Duodenal mucosa (tissue), 2 donors: ENCODE data around the gene CCDC116.
"Not testable (repeated sequence)": the region's sequence is repeated elsewhere in the genome, so short reads cannot be mapped to it uniquely, and the experiment has no call there.

Source experiments
- H3K27ac ChIP-seq: one replicate; pipeline ENCODE4 v1.7.0; 2013; ENCODE audit warnings: low read depth, low read length
- H3K27me3 ChIP-seq, 2 donors: one replicate each; pipeline ENCODE4 v1.7.0; 2013; ENCODE audit warnings: low read length in 2 of 2, control low read depth in 1 of 2; ENCODE audit not compliant: insufficient read depth in 2 of 2, control insufficient read depth in 1 of 2
- H3K36me3 ChIP-seq, 2 donors: one replicate each; pipeline ENCODE4 v1.7.0; 2013; ENCODE audit warnings: low read length in 2 of 2, control low read depth in 1 of 2; ENCODE audit not compliant: insufficient read depth in 2 of 2, control insufficient read depth in 1 of 2
- H3K4me1 ChIP-seq, 2 donors: one replicate each; pipeline ENCODE4 v1.7.0; 2013; ENCODE audit warnings: low read length in 2 of 2, control low read depth in 1 of 2; ENCODE audit not compliant: insufficient read depth in 2 of 2, control insufficient read depth in 1 of 2
- H3K4me3 ChIP-seq, 2 donors: one replicate each; pipeline ENCODE4 v1.7.0; 2013; ENCODE audit warnings: low read length in 2 of 2, low read depth in 1 of 2
- H3K9ac ChIP-seq, 2 donors: one replicate each; pipeline ENCODE4 v1.7.0; 2013; ENCODE audit warnings: low read length in 2 of 2, low read depth in 1 of 2
- H3K9me3 ChIP-seq, 2 donors: one replicate each; pipeline ENCODE4 v1.7.0; 2013; ENCODE audit warnings: low read length in 2 of 2, control low read depth in 1 of 2; ENCODE audit not compliant: control insufficient read depth in 1 of 2

The CCDC116 gene

DNA sequence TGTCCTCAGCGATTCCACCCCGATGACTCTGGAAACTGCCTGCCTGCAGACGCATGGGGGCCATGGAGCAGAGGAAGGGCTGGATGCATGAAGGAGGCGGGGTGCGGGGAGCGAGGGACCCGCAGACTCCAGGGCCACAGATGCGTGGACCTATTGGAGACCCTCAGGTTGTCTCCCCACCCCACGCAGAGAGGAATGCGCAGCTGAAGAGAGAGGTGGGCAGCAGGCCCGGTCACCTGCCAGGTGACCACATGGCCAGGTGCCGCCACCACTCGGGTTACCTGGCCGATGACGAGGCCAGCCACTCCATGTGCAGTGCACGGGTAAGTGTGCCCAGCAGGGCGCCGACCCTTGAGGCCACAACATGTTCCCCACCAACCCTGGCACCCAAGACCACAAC is 371 bp downstream of the CCDC116 start:
- Histone ChIP-seq H3K27ac (no peak overlapping the region), H3K9ac (no peak overlapping the region), H3K27me3 (no peaks in the 10 kb centered on the region), H3K9me3 (no peaks in the 10 kb centered on the region), H3K4me3 (no peak overlapping the region), H3K4me1 (peaks cover 5 to 11% of the 10 kb centered on the region in 2 donors), H3K36me3 (peaks cover 4% of the 10 kb centered on the region in 2 donors)

DNA sequence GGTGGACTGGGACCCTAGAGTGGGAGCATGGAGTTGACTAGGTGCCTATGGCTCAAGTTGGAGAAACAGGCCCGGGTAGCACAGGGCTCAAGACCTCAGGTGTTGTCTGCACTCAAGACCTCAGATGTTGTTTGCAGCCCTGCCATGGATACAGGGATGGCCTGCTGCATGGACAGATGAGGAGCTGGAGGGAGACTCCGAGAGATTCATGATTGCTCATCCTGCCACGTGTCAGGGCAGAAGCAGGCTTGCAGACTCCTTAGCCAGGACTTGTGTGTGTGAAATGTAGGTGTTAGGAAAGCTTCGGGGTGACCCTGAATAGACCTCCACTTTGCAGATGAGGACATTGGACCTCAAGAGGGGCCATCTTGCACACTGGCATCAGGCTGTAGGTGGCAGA is 921 bp downstream of the CCDC116 start:
- Histone ChIP-seq H3K9me3 (no peaks in the 10 kb centered on the region), H3K36me3 (no peaks in the 10 kb centered on the region), H3K4me3 (no peak overlapping the region), H3K27ac (no peak overlapping the region), H3K9ac (no peak overlapping the region), H3K4me1 (peaks cover under 1 to 6% of the 10 kb centered on the region in 2 donors), H3K27me3 (no peaks in the 10 kb centered on the region)

DNA sequence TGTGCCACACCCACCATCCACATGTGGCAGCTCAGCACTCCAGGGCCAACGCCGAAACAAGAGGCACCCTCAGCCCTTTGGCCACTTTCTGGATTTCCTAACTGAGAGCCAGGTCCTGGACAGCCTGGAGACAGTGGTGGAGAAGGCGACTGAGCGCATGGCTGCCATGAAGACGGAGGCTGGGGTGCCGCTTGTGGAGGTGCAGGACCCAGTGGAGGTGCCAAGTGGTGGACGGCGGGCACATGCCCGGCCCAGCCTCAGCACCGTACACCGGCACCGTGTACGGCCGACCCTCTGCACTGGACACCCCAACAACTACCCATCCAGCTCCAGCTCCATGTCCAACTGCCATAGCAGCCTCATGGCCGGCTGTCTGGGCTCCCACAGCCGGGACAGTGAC is 1.5 kb downstream of the CCDC116 start:
- Histone ChIP-seq H3K27ac (no peak overlapping the region), H3K27me3 (no peaks in the 10 kb centered on the region), H3K4me3 (no peak overlapping the region)

DNA sequence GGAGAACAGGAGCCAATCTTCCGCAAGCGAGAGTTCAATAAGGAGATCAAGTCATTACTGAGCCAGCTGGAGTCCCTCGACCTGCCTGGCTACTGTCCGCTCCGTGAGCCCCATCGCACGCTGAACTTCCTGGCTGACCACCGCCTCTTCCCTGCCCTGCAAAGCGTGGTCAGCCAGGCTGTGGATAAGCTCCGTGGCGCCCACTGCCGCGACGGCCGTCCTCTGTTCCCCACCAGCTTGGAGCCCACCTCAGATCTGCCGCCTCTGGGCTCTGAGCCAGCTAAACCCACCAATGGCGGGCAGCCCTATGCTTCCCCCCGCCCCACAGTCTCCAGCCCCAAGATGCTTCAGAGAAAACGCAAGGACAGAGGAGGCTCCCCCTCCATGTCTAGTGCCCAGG is 2.3 kb downstream of the CCDC116 start:
- no peaks in the 10 kb centered on the region for H3K9me3 ChIP-seq
- no peaks in the 10 kb centered on the region for H3K36me3 ChIP-seq
- no peaks in the 10 kb centered on the region for H3K4me1 ChIP-seq
- no peaks in the 10 kb centered on the region for H3K27me3 ChIP-seq
- no peak overlapping the region for H3K9ac ChIP-seq
- H3K27ac ChIP-seq = no peak overlapping the region
- no peak overlapping the region for H3K4me3 ChIP-seq

More for the DNA sequence above, 1.5 kb downstream of the CCDC116 start:
- Histone ChIP-seq H3K9ac (no peak overlapping the region), H3K9me3 (no peaks in the 10 kb centered on the region), H3K4me1 (peaks cover 0 to 3% of the 10 kb centered on the region in 2 donors), H3K36me3 (no peaks in the 10 kb centered on the region)

DNA sequence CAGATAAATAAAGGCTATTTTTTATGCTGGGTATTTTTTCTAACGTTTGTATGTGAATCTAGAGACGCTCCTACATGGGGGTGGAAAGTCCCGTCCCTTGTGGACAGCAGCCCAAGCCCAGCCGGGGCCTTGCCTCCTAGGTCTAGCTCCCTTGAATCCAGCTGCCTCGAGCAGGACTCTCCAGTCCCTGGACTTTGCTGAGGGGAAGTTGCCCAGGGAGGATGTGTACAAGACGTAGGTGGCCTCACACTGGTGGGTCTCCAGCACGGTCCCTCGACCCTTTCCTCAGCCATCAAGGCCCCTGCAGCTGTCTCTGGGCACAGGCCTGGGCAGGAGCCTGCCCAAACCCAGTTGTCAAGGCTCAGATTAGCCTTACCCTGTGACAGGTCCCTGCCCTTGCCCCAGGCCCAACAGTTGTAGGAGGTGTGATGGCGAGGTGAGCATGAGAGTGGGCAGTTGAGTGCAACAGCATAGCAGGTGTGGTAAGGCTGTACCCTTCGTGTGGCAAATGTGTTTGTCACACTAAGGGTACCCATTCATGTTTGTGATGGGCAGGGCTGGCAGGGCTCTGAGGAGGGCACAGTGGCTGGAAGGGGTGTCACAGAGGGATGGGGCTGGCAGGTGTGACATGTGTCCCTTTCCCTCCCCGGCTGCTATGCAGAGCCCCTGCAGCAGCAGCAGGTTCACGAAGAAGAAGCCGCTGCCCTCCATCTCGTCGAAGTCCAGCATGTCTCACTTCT is 3.4 kb downstream of the CCDC116 start:
- Histone ChIP-seq H3K27me3 (no peaks in the 10 kb centered on the region), H3K4me3 (no peak overlapping the region), H3K27ac (no peak overlapping the region), H3K9ac (no peak overlapping the region), H3K36me3 (no peaks in the 10 kb centered on the region), H3K4me1 (peaks cover 1 to 2% of the 10 kb centered on the region in 2 donors), H3K9me3 (no peaks in the 10 kb centered on the region)

DNA sequence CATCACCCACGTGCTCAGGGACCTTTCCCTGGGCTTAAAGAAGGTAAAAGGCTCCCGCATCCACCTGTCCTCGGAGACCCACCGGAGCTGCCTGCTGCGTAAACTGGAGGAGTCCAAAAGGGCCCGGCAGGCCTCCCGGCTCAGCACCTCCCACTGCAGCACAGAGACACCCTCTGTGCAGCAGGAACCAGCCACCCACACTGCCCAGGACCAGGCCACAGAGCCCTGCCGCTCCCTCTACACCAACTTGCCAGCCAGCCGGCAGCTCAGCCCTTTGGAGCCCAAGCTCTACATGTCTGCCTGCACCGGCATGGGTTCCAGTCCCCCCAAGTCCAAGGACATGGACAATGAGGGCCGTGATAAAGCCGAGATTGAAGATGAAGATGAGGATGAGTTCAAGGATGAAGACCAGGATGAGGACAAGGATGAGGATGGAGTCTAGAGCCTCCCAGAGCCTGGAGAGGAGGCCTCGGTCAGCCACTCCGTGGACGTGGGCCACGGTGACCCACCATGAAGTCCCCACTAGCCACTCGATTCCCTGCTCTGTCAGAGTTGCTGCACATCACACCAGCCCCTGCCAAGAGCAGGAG is 4.2 kb downstream of the CCDC116 start:
- H3K4me1 ChIP-seq = peaks cover 9% of the 10 kb centered on the region in 2 donors
- no peaks in the 10 kb centered on the region for H3K9me3 ChIP-seq
- H3K4me3 ChIP-seq = no peak overlapping the region
- H3K9ac ChIP-seq = no peak overlapping the region
- H3K27ac ChIP-seq = no peak overlapping the region
- no peaks in the 10 kb centered on the region for H3K27me3 ChIP-seq
- no peaks in the 10 kb centered on the region for H3K36me3 ChIP-seq

DNA sequence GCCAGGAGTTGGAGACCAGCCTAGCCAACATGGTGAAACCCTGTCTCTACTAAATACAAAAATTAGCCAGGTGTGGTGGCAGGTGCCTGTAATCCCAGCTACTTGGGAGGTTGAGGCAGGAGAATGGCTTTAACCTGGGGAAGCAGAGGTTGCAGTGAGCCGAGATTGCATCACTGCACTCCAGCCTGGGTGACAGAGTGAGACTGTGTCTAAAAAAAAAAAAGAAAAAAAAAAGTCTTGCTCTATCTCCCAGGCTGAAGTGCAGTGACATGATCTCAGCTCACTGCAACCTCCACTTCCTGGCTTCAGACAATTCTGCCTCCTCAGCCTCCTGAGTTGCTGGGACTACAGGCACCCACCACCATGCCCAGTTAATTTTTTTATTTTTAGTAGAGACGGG is 4.9 kb downstream of the CCDC116 start:
- not testable (repeated sequence) for H3K4me3 ChIP-seq, H3K4me1 ChIP-seq

DNA sequence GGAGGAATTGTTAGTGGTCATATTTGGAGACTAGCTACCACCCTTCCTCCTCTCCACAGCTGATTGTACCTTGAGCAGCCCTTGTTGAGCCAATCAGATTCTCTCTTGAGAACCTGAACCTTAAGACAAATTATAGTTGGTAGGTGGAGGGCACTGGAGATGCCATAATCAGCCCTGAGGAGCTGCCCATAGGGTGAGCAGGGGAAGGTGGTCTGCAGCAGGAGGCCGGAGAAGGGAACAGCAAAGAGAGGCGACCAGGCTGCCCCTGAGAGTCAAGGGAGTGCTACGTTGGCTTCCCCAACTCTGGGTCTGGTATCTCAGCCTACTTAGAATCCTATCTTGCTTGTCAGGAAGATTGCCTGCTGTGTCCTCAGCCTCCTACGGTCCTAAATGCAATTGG is 6.8 kb downstream of the CCDC116 start:
- H3K36me3 ChIP-seq = no peaks in the 10 kb centered on the region
- no peak overlapping the region for H3K27ac ChIP-seq
- H3K27me3 ChIP-seq = no peaks in the 10 kb centered on the region
- H3K4me1 ChIP-seq = peaks cover 15 to 20% of the 10 kb centered on the region in 2 donors
- H3K4me3 ChIP-seq = no peak overlapping the region
- no peaks in the 10 kb centered on the region for H3K9me3 ChIP-seq
- no peak overlapping the region for H3K9ac ChIP-seq

More for the DNA sequence above, 4.9 kb downstream of the CCDC116 start:
- not testable (repeated sequence) for H3K9me3 ChIP-seq, H3K27ac ChIP-seq, H3K27me3 ChIP-seq, H3K9ac ChIP-seq, H3K36me3 ChIP-seq

DNA sequence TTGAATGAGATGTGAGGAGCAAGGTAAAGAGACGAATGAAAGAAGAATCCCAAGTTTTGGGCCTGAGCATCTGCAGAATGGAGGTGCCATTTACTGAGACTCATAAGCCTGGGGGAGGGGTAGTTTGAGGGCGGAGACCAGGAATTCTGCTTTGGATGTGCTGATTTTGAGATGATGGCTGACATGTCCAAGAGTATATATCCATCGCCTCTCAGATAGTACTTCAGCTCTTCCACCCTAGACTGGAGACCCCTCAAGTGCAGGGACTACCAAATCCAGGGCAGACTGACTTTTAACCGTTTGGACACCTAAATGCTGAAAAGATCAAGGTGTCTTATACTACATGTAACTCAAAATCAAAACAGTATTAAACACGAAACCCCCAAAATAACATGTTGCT is 8.2 kb downstream of the CCDC116 start:
- Histone ChIP-seq H3K27ac (no peak overlapping the region), H3K9ac (peak overlapping the region in 1 of 2 donors; percentile 66), H3K4me3 (no peak overlapping the region), H3K36me3 (peaks cover 0 to 7% of the 10 kb centered on the region in 2 donors), H3K4me1 (peaks cover 15 to 20% of the 10 kb centered on the region in 2 donors), H3K27me3 (no peaks in the 10 kb centered on the region), H3K9me3 (no peaks in the 10 kb centered on the region)

DNA sequence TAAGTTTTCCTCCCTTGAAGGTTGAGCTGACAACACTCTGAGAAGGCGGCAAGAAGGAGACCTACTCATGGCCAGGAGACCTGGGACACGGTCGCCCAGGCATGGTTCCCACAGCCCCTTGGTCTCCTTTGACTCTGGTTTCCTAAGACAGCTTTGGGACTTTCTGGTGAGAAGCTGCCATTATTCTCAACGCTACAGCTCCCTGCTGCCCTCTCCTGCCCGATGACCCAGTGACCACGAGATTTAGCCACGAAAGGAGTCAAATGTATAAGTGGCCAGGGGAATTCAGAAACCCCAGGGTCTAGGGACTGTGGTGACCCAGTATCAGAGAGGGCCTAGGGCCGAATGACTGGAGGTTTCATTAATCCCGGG is 8.8 kb downstream of the CCDC116 start:
- H3K27ac ChIP-seq = no peak overlapping the region
- H3K27me3 ChIP-seq = no peaks in the 10 kb centered on the region
- H3K9ac ChIP-seq = peak overlapping the region; percentile 13 to 66
- peaks cover 15 to 21% of the 10 kb centered on the region in 2 donors for H3K4me1 ChIP-seq
- H3K36me3 ChIP-seq = peaks cover 0 to 11% of the 10 kb centered on the region in 2 donors
- no peaks in the 10 kb centered on the region for H3K9me3 ChIP-seq
- peak overlapping the region; percentile 62 to 90 for H3K4me3 ChIP-seq
